ENCODE measurements around the gene OXCT2. TPM values are rescaled to one million over a fixed set of nuclear protein-coding genes. Genes with fewer than 3 reads are reported as not detected.

The OXCT2 gene
- total and polyA plus RNA-seq, 9 of the 15 experiments (the other 6 are each of a cell fraction or from before 2014, with no cell fraction given): 0.08 to 0.64 (median 0.22) TPM; not detected in 2

- H3K9ac ChIP-seq (ENCODE audit: insufficient read depth in 1 of 2, low read depth in 2 of 2, low read length in 2 of 2): no peak overlapping the region; a peak in 1 of 4 replicates
- intact Hi-C loops (cut with micrococcal nuclease) (no loop called here), in situ Hi-C loops (cut with MboI) (no loop called here)
- no peak overlapping the region for H2AFZ ChIP-seq (ENCODE audit: low read depth, low read length)
- TF ChIP-seq, protein P1, sequence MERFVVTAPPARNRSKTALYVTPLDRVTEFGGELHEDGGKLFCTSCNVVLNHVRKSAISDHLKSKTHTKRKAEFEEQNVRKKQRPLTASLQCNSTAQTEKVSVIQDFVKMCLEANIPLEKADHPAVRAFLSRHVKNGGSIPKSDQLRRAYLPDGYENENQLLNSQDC (CRISPR knock-in tag; IDR thresholded peaks at IDR 0.05): no peak
- TF ChIP-seq, protein P2, sequence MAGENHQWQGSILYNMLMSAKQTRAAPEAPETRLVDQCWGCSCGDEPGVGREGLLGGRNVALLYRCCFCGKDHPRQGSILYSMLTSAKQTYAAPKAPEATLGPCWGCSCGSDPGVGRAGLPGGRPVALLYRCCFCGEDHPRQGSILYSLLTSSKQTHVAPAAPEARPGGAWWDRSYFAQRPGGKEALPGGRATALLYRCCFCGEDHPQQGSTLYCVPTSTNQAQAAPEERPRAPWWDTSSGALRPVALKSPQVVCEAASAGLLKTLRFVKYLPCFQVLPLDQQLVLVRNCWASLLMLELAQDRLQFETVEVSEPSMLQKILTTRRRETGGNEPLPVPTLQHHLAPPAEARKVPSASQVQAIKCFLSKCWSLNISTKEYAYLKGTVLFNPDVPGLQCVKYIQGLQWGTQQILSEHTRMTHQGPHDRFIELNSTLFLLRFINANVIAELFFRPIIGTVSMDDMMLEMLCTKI (IDR thresholded peaks at IDR 0.05; ENCODE audit: partially characterized antibody): no peak
- TF ChIP-seq ZNF431 (CRISPR knock-in tag; IDR thresholded peaks at IDR 0.05) (no peak), STAT6 (CRISPR knock-in tag; IDR thresholded peaks at IDR 0.05) (no peak), STAT5B (CRISPR knock-in tag; IDR thresholded peaks at IDR 0.05) (no peak), SUPT5H (IDR thresholded peaks at IDR 0.05) (no peak), BMI1 (IDR thresholded peaks at IDR 0.05; ENCODE audit: low read length) (no peak), FOXJ2 (tag; IDR thresholded peaks at IDR 0.05) (no peak), ZNF79 (CRISPR knock-in tag; IDR thresholded peaks at IDR 0.05; ENCODE audit: low read depth) (no peak), ZNF311 (CRISPR knock-in tag; IDR thresholded peaks at IDR 0.05) (no peak), ZFP36 (IDR thresholded peaks at IDR 0.05; ENCODE audit: low read depth, low read length, partially characterized antibody) (no peak), STAG1 (CRISPR knock-in tag; IDR thresholded peaks at IDR 0.05; ENCODE audit: borderline replicate concordance) (no peak), RBBP5 (IDR thresholded peaks at IDR 0.05; ENCODE audit: borderline replicate concordance, insufficient read depth, low read length, poor library complexity, severe bottlenecking) (no peak)
- TF ChIP-seq, protein P3, sequence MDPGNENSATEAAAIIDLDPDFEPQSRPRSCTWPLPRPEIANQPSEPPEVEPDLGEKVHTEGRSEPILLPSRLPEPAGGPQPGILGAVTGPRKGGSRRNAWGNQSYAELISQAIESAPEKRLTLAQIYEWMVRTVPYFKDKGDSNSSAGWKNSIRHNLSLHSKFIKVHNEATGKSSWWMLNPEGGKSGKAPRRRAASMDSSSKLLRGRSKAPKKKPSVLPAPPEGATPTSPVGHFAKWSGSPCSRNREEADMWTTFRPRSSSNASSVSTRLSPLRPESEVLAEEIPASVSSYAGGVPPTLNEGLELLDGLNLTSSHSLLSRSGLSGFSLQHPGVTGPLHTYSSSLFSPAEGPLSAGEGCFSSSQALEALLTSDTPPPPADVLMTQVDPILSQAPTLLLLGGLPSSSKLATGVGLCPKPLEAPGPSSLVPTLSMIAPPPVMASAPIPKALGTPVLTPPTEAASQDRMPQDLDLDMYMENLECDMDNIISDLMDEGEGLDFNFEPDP (CRISPR knock-in tag; IDR thresholded peaks at IDR 0.05): no peak
- no peaks in the 10 kb centered on the region for H3K79me2 ChIP-seq (ENCODE audit: control insufficient read depth, insufficient read depth, low read length)
- H3K27ac ChIP-seq (ENCODE audit: extremely low read depth, low read depth, low read length): no peak overlapping the region
- no peaks in the 10 kb centered on the region for H3K9me1 ChIP-seq (ENCODE audit: control insufficient read depth, insufficient read depth, low read length)
- FAIRE-seq (no peak), DNase-seq (ENCODE audit: extremely low read depth in 1 of 4, low spot score in 3 of 4) (no peak), ATAC-seq (no peak)
- H3K4me1 ChIP-seq (replicated peaks in 1 of 2; ENCODE audit: control insufficient read depth in 2 of 2, insufficient read depth in 2 of 2, low read length in 2 of 2): peaks cover 0 to 19% of the 10 kb centered on the region in 2 experiments; a peak in 4 of 5 replicates
- WGBS (ENCODE audit: insufficient coverage, low coverage, missing lambda C conversion rate): 48% methylated on average over 11 of the region's 11 CpGs
- H3K4me3 ChIP-seq: no peak overlapping the region
- no peak overlapping the region for H3K4me2 ChIP-seq (ENCODE audit: insufficient read depth, low read length)
- ChIA-PET CTCF (ENCODE audit: low intra/inter-chr PET ratio) (no interaction called here), POLR2A (interaction anchor here (0.6 to 1.0 kb wide), 3 partner anchors 10 to 274 kb away, joined by 3 to 4 read pairs (median 4); partner anchors contain the start of gene MYCL)
- peaks cover 2 to 19% of the 10 kb centered on the region in 2 experiments; a peak in 4 of 5 replicates for H3K27me3 ChIP-seq (ENCODE audit: control insufficient read depth in 2 of 2, insufficient read depth in 2 of 2, low read length in 2 of 2)
- no peaks in the 10 kb centered on the region for H3K36me3 ChIP-seq (ENCODE audit: control insufficient read depth, insufficient read depth, low read length)
- no TSS peak for BruUV-seq (replicated peaks)
- no peaks in the 10 kb centered on the region for H4K20me1 ChIP-seq (replicated peaks; ENCODE audit: control insufficient read depth, insufficient read depth, low read length)
- no peaks in the 10 kb centered on the region for H3K9me3 ChIP-seq (replicated peaks; ENCODE audit: control insufficient read depth, insufficient read depth, low read depth, low read length)
Observed at GRCh38 chr1:39787468-39787867, 16.3 kb upstream of the OXCT2 start.

Measured in K562 (cell line).